Thyroid gland (tissue), 4 donors: Measurements from ENCODE around the gene TNFSF8.

Source experiments
- CTCF ChIP-seq, 6 experiments: fragments of 200-600 bp in 3 of 6; fragments of 450-650 bp in 3 of 6; sonication (generic) in 3 of 6; IDR thresholded peaks; one replicate each; pipeline ENCODE4 v1.5.1; 2016 to 2019; ENCODE audit warnings: antibody characterized with exemption in 6 of 6, mild to moderate bottlenecking in 2 of 6, inconsistent platforms in 1 of 6, moderate library complexity in 1 of 6
- POLR2A ChIP-seq, 2 donors: fragments of 450-650 bp; IDR thresholded peaks; one replicate each; pipeline ENCODE4 v1.6.1; 2017; ENCODE audit warnings: antibody characterized with exemption in 2 of 2, mild to moderate bottlenecking in 2 of 2, moderate library complexity in 1 of 2

GRCh38 chr9:114867327-114867726 is 63.1 kb downstream of the TNFSF8 start:
- TF ChIP-seq POLR2A (IDR thresholded peaks at IDR 0.05) (no peak), CTCF (IDR thresholded peaks at IDR 0.05) (no peak)
